Astrocyte of the spinal cord (primary cell): Measurements from ENCODE around the gene BTBD2.

ENCODE experiments used
- DNase-seq: peaks from one replicate; pipeline ENCODE4 v3.0.0; 2011; ENCODE audit warnings: low read depth, low spot score
- H3K4me3 ChIP-seq: 2 replicates; pipeline ENCODE4 v1.5.1; 2011; ENCODE audit warnings: low read depth, mild to moderate bottlenecking, low read length, moderate library complexity
- in situ Hi-C: cut with HindIII; loops from 2 replicates; pipeline ENCODE4 v1.10.0; 2017; ENCODE audit warnings: low sequenced_read_pairs
- TF ChIP-seq, protein P1 (sequence below): IDR thresholded peaks from 2 replicates; pipeline ENCODE4 v1.5.1; 2012; ENCODE audit warnings: low read depth, mild to moderate bottlenecking, low read length, inconsistent platforms

Gene BTBD2

DNA sequence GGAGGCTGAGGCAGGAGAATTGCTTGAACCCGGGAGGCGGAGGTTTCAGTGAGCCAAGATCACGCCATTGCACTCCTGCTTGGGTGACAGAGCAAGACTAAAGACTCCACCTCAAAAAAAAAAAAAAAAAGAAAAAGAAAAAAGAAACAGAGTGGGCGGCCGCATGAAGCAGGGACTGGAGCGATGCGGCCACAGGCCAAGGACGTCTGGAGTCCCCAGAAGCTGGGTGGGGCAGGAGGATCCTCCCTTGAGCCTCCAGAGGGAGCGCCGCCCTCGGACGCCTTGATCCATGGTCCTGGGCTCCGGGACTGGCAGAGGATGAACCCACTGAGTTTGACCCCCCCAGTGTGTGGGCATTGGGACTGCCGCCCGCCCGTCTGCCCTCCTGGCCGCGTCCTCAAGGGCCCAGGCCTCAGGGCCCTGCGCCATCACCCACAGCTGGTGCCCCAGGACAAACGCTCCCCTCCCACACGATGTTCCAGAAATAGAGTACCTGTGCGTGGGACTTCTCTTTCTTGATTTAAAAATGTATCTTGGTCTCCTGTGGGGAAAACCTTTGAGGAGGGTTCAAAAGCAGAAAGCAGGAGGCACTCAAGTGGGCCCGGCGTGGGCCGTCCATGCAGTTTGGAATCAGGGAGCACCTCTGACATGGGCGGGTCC is 15.5 kb downstream of the BTBD2 start:
- in situ Hi-C loops, result no loop called here

DNA sequence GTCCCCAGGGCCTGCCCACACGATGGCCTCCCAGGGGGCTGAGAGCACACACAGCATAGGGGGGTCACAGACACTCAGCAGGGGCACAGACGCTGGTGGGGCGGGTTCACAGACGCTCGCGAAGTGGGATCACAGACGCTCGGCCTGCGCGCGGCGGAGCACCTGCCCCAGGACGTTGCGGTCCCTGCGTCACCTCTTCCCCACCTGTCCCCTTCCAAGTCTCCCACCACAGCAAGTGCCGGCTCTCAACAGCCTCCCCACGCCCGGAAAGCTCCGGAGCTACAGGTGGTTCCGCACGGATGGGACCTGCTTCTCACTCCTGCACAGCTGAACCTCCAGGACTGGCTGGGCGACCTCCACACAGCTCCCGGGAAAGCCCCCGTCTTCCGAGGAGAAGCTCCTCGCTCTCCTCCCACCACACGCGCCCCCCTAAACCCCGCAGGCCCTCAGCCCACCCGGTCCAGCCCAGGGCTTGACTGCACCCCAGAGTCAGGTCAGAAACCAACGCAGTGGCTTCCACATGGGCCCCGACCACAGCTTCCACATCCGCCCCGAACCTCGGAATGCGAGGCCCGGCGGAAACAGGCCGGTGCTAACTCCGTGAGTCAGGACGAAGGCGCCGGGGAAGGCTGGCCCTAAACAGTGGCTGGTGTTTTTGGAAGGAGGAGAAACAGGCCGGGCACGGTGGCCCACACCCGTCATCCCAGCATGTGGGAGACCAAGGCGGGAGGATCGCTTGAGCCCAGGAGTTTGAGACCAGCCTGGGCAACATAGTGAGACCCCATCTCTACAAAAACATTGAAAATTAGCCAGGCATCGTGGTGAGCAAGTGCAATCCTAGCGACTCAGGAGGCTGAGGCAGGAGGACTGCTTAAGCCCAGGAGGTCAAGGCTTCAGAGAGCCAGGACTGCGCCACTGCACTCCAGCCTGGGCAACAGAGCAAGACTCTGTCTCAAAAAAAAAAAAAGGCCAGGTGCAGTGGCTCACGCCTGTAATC is 16.5 kb downstream of the BTBD2 start:
- in situ Hi-C loops, result no loop called here
- DNase-seq, result no peak
- TF ChIP-seq, protein P1, sequence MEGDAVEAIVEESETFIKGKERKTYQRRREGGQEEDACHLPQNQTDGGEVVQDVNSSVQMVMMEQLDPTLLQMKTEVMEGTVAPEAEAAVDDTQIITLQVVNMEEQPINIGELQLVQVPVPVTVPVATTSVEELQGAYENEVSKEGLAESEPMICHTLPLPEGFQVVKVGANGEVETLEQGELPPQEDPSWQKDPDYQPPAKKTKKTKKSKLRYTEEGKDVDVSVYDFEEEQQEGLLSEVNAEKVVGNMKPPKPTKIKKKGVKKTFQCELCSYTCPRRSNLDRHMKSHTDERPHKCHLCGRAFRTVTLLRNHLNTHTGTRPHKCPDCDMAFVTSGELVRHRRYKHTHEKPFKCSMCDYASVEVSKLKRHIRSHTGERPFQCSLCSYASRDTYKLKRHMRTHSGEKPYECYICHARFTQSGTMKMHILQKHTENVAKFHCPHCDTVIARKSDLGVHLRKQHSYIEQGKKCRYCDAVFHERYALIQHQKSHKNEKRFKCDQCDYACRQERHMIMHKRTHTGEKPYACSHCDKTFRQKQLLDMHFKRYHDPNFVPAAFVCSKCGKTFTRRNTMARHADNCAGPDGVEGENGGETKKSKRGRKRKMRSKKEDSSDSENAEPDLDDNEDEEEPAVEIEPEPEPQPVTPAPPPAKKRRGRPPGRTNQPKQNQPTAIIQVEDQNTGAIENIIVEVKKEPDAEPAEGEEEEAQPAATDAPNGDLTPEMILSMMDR, result no peak

More for the DNA sequence above, 15.5 kb downstream of the BTBD2 start:
- TF ChIP-seq, protein P1, result no peak
- no peak for DNase-seq
- H3K4me3 ChIP-seq, result no peak overlapping the region

DNA sequence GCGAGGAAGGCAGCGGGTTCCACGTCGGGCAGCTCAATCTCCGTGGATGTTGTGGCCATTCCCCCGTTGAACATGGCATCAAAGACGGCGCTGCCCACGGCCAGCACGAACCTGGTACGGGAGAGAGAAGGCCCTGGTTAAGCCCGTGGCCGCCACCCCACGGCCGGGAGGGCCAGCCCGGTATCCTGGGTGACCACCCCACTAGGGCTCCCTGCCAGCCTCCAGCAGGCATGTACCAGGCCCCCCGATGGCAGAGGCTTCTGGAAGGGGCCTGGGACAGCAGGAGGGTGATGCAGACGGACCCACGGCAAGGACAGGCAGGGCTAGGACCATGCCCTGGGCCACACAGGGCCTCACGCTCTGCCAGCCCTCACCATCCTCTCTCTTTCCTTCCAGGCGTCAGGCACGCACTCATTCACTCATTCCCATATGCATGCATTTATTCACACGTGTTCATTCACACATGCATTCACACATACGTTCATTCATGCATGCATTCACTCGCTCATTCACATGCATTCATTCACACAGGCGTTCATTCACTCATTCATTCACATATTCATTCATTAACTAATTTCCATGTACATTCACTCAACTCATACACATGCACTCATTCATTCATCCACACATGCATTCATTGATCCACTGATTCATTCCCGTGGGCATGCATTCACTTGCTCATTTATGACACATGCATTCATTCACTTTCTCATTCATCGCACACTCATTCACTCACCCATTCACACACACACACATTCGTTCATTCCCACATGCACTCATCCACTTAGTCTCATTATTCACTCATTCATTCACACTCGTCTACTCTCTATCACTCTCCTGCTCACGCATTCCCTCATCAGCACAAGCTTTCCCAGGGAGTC is 17.9 kb downstream of the BTBD2 start:
- TF ChIP-seq, protein P1, result no peak
- in situ Hi-C loops, result no loop called here
- H3K4me3 ChIP-seq, result no peak overlapping the region

More for the DNA sequence above, 16.5 kb downstream of the BTBD2 start:
- H3K4me3 ChIP-seq, result no peak overlapping the region

DNA sequence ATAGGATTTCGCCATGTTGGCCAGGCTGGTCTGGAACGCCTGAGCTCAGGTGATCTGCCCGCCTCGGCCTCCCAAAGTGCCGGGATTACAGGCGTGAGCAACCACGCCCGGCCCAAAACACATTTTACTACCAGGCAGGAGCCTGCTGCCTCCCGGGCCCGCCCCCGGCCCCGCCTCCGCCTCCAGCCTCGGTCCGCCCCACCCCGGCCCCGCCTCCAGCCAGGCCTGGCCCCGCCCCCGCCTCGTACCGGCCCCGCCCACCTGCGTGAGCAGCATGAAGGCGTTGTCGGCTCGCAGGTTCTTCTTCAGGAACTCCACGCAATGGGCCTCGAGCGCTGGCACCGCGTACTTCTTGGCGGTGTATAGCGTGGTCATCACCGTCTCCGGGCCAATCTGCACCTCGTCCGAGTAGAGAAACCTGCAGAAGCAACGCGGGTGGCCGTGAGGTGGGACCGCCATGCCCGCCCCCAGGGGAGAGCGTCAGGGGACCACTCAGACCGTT is 22.7 kb downstream of the BTBD2 start:
- no peak for DNase-seq
- in situ Hi-C loops, result no loop called here
- H3K4me3 ChIP-seq, result no peak overlapping the region
- TF ChIP-seq, protein P1, result no peak

More for the DNA sequence above, 17.9 kb downstream of the BTBD2 start:
- no peak for DNase-seq

DNA sequence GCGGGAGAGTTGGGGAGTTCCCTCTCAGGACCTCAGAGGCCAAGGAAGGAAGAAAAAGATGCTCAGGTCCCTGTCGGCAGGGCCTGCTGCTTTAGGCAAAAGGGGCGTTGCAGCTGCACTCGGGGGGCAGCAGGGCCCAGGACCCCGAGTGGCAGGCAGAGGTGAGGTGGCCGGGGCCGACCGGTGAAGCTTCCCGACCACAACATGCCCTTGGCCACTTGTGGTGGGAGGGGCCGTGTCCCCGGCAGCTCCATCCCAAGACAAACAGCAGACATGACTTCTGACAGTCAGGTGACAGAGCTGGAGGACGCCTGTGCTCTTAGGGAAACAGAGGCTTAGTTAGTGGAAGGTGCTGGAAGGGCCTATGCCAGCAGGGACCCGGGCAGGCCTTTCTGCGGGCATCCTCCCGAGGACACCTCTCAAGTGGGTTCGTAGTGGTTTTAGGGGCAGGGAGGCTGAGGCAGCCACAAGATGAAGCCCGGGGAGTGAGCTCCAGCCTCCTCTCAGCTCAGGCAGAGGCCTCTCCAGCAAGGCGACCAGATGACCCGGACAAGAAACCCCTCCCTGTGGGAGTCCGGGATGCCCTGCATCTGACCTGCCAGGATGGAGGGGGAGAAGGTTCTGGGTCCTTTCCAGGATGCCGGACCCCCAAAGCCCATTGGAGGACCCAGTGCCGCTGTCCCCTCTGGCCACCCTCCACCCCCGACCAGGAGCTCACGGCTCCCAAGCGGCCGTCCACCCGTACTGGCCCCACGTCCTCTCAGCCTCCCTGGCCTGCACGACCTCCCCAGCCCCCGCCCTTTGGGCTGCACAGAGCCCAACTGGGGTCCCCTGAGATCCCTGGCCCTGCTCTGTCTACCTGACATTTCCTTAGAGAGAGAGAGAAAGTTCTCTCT is 24.2 kb downstream of the BTBD2 start:
- in situ Hi-C loops, result no loop called here
- no peak overlapping the region for H3K4me3 ChIP-seq
- no peak for DNase-seq
- TF ChIP-seq, protein P1, result no peak
